PFSK-1 (cell line): ENCODE data around the gene DCTN4.

ENCODE experiments used
- POLR2AphosphoS5 ChIP-seq: IDR thresholded peaks from 2 replicates; pipeline ENCODE4 v1.6.1; 2012; ENCODE audit warnings: low read depth, mild to moderate bottlenecking, control low read depth, low read length, moderate library complexity
- REST ChIP-seq, 2 experiments: IDR thresholded peaks; 2 replicates each; pipeline versions ENCODE4 v1.6.1 to v1.8.0; 2011 to 2012; ENCODE audit warnings: low read depth in 2 of 2, low read length in 2 of 2, control low read depth in 1 of 2, inconsistent platforms in 1 of 2, mild to moderate bottlenecking in 1 of 2, moderate library complexity in 1 of 2; ENCODE audit not compliant: insufficient read depth in 1 of 2

- TF ChIP-seq POLR2AphosphoS5 (no peak), REST (IDR thresholded peaks at IDR 0.05; ENCODE audit: insufficient read depth in 1 of 2, low read depth in 2 of 2, low read length in 2 of 2) (no peak)
Measured at GRCh38 chr5:150794927-150795326, 36.1 kb upstream of the DCTN4 start.
